Measurements from ENCODE around the gene TNP1. TPM values are rescaled to one million over a fixed set of nuclear protein-coding genes. Genes with fewer than 3 reads are reported as not detected.

TNP1 gene
- polyA plus RNA-seq, 5 donors: not detected

DNA sequence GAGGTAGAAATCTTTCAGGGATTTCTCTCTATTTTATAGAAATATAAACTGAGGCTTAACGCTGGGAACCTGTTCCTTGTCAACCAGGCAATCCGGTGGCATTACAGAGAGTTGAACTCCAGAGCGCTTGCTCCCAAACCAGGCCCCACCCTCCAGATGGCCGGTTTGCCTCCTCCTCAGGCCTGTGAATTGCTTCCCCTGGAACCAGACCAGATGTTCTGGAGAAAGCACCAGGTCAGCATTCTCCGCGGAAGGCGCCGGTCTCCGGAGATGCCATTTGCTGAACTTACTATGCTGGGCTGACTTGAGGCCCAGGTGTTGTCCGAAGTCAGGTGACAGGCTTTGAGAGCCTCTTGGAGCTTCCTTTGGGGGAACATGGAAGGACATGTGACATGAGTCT, 17.2 kb downstream of the TNP1 start:
- no peak for DNase-seq

DNA sequence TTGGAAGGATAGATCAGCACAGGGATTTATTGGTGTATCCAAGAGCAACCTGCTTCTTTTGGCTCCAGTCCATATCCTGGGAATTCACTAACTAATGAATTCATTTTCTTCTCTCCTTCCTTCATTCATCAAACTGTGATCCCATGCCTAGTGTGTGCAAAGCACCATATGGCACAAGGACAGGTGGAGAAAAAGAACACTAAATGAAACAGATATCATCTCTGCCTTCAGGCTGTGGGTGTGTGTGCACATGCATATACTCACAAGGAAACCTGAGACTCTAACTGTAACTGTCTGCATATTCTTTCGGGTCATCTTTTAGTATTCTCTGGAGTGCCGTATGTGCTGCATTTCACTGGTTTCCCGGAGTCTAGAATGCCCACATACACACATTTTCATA, 20.2 kb downstream of the TNP1 start:
- no peak for DNase-seq

DNA sequence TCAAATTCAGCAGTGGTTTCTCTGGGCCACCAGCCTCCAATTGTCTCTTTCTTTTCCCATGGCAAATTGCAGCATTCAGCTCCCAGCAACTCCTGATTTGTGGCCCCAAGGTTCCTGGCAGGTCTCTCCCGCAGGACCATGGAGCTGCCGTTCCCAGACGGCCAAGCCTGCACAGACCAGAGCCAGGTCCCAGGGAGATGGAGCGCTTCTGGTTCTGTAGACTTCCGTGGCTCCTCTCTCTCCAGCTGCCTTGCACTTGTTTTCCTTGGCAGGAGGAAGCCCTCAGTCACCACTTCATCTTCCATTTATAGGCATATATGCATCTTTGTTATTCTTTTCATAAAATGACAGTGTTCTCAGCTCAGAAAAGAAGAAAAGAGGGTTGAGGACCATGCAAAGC, 21.7 kb downstream of the TNP1 start:
- peak in 1 of 2 donors; percentile 43 for DNase-seq

DNA sequence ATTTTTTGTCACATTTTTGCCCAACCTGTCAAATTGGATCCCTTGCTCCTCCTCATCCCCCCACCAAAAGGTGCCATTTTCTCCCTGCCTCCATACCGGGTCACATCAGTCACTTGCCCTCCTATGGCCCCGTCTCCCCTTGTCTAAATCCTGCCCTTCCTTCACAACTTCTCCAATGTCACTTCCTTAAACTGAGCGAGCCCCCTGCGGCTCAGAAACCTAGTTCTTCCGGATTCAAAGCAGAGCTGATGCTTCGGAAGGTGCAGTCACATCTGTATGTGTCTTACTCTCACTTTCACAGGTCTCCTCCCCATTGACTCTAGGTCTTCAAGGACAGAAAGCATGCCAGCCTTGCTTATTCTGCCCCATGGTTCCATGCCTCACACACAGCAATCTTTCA, 22.1 kb downstream of the TNP1 start:
- no peak for DNase-seq

DNA sequence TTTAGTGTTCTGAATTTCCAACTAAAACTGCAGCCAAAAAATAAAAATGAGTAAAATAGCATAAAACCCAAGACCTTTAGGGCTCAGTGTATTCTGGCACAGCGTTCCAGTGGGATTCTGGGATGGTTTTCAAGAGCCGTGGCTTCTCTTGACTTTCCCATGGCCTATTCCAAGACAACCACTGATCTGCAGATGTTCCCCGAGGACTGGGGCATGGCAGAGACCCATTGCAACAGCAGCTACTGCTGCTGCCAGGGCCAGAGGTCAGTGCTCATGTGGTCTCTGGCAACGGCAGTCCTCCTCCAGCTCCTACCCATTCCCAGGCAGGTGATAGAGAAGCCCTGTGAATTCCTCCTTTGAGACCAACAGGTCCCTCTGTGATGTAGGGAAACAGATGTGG, 26.8 kb downstream of the TNP1 start:
- no peak for DNase-seq

DNA sequence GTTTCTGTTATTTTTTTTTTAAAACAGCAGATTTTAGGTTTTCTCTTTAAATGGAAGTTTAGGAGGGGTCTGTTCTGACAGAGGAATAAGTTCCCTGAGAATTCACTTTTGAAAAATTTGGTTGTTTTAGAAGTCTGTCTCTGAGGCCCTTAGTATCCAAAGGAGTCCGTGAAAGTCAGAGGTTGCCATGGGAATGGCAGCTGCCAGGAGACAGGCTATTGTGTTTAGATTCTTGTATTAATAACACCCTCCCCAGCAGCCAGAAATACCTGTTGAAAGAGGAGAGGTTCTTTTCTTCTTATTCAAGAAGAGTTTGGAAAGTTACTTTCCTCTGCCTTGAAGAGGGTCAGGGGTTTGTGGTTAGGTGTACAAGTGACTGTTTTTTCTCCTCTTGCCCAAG, 29.5 kb downstream of the TNP1 start:
- no peak for DNase-seq

DNA sequence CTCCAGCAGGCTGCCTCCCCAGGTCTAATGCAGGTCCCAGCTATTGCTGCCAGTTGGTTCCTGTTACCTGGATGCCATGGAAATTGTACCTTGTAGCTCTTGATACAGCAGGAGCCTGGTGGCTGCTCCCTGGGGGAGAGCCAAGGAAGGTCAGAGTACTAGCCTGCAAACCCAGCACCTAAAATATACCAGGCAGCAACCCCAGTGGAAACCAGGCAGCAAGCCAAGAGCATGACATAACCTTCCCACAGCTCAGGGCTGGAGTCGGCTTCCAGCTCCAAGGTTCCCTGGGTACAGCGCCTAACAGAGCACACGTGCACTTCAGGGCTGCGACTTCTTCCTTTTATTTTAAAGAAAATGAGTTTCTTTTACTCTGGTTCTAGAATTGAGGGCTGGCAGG, 30.3 kb downstream of the TNP1 start:
- peak; percentile 43 to 52 for DNase-seq

DNA sequence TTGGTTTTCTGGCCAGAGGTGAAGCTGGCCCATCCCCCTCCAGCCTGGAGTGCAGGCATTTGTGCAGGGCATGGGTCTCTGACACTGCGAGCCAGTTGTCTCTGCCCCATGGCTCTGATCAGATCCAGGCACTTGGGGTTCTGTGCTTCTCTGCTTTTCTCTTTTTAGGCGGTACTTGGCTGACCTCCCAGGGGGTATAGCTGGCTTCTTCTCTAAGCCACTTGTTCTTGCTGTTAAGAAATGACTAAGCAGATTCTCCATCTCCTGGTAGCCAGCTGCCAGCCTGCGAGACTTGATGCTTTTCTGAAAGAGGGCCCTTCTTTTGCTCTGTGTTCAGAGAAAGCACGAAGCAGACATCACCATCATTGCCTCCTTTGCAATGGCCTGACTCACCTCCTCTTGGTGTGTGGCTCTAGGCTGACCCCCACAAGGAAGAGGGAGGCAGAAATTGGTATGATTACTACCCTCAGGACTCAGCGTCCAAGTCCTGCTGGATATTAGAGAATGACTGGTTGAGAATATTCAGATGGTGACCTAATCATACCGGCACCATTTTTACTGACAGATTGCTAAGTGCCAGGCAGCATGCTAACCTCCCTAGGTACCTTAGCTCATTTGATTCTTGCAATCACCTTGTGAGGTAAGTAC, 32.7 kb downstream of the TNP1 start:
- DNase-seq: no peak

DNA sequence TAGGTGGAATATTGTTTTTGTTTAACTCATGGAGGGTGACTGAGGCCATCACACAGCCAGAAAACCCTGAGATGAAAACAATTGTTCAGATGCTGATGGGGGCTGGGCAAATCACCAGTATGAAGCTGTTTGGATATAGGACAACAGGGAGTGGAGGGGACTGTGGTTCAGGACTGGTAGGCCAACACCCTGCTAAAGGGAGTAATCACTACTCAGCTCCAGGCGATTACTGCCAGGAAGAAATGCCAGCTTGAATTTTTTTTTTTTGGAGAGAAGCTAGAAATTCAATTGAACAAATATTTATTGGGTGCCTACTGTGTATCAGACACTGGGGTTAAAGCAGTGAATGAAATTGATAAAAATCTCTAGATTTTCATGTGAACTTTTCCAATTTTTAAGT, 37.4 kb downstream of the TNP1 start:
- DNase-seq: no peak

DNA sequence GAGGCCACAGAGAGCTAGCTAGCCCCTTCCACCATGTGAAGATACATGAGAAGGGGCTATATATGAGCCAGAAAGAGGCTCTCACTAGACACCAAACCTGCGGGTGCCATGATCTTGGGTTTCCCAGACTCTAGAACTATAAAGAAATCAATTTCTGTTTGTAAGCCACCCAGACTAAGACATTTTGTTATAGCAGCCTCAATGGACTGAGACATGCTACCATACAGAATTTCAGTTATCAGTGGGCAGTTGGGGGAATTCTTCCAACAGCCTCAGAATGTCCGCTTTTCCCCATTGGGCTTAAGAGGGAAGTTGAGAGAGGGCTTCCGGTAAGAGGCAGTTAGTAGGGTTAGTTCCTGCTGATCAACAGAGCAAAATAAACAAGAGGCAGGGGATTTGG, 39.2 kb downstream of the TNP1 start:
- DNase-seq: no peak

DNA sequence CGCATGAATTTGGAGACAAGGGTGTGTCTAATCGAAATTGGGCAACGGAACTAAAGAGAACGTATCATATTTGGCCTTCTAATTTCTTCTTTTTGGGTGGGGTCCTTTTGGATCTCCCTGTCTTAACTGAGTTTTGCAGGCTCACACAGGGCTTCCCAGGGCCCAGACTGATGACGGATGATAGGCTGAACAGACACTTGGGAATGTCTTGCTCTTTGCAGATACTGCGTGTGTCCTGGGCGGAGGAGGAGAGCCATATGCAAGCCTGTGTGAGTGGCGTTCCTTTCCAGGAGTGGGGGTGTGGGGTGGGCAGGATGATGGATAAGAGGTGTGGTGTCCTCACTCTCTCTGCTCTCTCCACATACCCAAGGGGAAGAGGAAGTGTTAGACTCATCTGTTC, 40.1 kb downstream of the TNP1 start:
- no peak for DNase-seq

DNA sequence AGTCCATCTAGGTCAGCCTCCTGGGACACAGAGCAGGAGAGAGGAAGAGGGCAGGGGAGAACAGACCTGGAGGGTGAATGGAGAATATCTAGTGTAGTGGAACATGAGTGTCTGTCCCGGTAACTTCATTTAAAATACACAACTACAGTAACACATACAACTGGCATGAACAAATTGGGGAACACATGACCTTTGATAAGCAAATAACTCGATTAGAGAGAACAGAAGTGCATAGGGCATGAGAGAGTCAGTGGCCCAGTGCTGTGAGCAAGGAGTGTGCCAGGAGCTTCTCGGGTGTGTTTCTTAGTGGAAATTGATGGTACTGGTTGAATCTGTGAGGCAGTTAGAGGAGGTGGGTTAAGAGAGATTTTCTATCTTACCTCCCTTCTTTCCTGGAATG, 40.8 kb downstream of the TNP1 start:
- no peak for DNase-seq

DNA sequence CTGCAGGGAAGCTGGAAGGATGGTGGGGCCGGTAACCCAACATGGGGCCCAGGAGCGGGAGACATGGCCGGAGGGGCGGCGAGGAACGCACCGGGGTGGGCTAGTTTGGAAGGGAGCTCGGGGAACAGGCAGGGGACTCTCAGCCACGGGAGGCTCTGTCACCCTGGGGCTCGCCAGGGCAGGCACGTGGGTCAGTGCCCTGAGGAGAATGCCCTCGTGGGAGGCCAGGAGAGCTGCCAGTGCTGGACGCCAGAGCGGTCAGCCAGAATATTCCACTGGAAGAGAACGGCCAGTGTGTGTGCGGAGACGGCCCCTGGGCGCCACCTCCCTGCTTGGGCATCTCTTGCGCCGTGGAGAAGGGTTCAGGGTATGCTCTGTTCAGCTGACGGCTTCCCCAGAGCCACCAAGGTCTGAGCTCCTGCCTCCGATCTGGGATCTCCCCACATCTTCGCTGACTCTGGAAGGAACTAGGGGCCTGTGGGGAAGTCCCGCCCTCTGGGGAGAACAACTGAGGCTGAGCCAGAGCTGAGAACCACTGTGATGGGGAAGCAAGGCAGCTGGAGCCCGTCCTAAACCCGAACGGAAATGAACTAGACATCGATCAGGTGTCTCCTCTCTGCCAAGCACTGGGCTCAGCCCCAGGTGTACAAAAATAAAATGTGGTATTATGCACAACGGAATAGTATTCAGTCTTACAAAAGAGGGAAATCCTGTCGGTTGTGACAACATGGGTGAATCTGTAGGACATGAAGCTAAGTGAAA, 49.3 kb downstream of the TNP1 start:
- DNase-seq: no peak

Other genes starting within 250 kb of the TNP1 start
- 100 to 1,000 TPM in 3 of 5 donors, 10 to 100 TPM in 2; 89.9 to 136 (median 120) TPM for gene IGFBP2, start 226.6 kb downstream of the TNP1 start, polyA plus RNA-seq (ENCODE audit: insufficient read depth in 1 of 5, insufficient read length in 5 of 5, low replicate concordance in 1 of 5)
- gene IGFBP5, start 164.5 kb downstream of the TNP1 start, polyA plus RNA-seq (ENCODE audit: insufficient read depth in 1 of 5, insufficient read length in 5 of 5, low replicate concordance in 1 of 5): 100 to 1,000 TPM in 4 of 5 donors, 10 to 100 TPM in 1; 68.1 to 207 (median 102) TPM

Data from right lung (tissue), 5 donors.